Femur (tissue), 1 donor: ENCODE results near the gene ATP10B.

Source experiments
- DNase-seq: peaks from one replicate; pipeline ENCODE4 v3.0.0-alpha.2; 2017

ATP10B gene

GRCh38 chr5:160679567-160680309 is 172.3 kb downstream of the ATP10B start:
- DNase-seq = no peak

GRCh38 chr5:160675988-160676387 is 176.0 kb downstream of the ATP10B start:
- DNase-seq = no peak

GRCh38 chr5:160674901-160675300 is 177.1 kb downstream of the ATP10B start:
- DNase-seq = no peak

GRCh38 chr5:160672521-160672920 is 179.5 kb downstream of the ATP10B start:
- DNase-seq = no peak

- no peak for DNase-seq
Observed at GRCh38 chr5:160668356-160668755, 183.7 kb downstream of the ATP10B start.

GRCh38 chr5:160667160-160667559 is 184.9 kb downstream of the ATP10B start:
- no peak for DNase-seq

- DNase-seq = no peak
Observed at GRCh38 chr5:160665460-160665859, 186.6 kb downstream of the ATP10B start.

GRCh38 chr5:160660132-160660531 is 191.9 kb downstream of the ATP10B start:
- no peak for DNase-seq

GRCh38 chr5:160657622-160658458 is 194.2 kb downstream of the ATP10B start:
- no peak for DNase-seq

- no peak for DNase-seq
Observed at GRCh38 chr5:160657068-160657507, 194.9 kb downstream of the ATP10B start.

GRCh38 chr5:160655717-160656116 is 196.3 kb downstream of the ATP10B start:
- no peak for DNase-seq

- DNase-seq = no peak
Observed at GRCh38 chr5:160651692-160652645, 200.0 kb downstream of the ATP10B start.

- no peak for DNase-seq
Observed at GRCh38 chr5:160649304-160649703, 202.7 kb downstream of the ATP10B start.

GRCh38 chr5:160646033-160646432 is 206.0 kb downstream of the ATP10B start:
- no peak for DNase-seq

- no peak for DNase-seq
Observed at GRCh38 chr5:160643616-160644240, 208.3 kb downstream of the ATP10B start.

GRCh38 chr5:160641405-160641804 is 210.6 kb downstream of the ATP10B start:
- DNase-seq = no peak

- no peak for DNase-seq
Observed at GRCh38 chr5:160640406-160640805, 211.6 kb downstream of the ATP10B start.

GRCh38 chr5:160638161-160638742 is 213.8 kb downstream of the ATP10B start:
- no peak for DNase-seq

- no peak for DNase-seq
Observed at GRCh38 chr5:160637357-160638090, 214.5 kb downstream of the ATP10B start.

GRCh38 chr5:160635663-160636062 is 216.3 kb downstream of the ATP10B start:
- no peak for DNase-seq

GRCh38 chr5:160635046-160635445 is 217.0 kb downstream of the ATP10B start:
- no peak for DNase-seq
